ENCODE data around the gene JPH2. TPM values are rescaled to one million over a fixed set of nuclear protein-coding genes. Genes with fewer than 3 reads are reported as not detected.
A peak's percentile ranks its signal among the peaks of the same experiment; 100 is the strongest.

Gene JPH2
- total and polyA plus RNA-seq, 2 donors from 2014 or later, result 2.5 to 11.4 TPM

DNA sequence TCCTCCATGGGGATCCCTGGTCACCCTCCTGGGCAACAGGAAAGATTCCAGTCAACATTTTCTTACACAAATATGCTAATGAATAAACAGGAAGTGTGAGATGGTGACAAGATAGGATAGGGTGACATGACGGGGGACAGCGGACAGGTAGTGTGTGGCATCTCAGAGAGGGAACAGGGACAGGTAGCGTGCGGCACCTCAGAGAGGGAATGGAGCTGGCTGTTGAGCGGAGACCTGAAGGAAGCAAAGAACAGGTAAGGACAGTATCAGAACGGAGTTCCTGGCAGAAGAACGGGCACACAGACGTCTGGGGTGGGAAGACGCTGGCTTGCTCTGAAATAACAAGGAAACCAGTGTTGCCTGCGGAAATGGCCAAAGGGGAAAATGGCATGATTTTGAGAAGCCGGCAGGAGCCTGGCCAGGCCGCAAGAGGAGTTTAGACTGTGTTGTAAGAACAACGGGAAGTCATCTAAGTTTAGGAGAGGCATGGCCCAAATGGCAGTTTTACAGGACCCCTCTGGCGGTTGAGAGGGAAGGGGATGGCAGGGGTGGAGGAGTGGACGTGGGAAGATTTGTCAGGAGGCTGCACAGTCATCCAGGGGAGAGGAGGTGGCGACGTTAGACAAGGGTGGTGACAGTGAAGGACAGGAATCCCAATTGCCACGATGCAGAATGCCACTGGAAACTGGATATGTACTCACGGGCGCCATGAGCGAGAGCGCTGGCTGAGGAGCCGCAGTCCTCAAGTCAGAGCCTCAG lies 111.6 kb downstream of the JPH2 start:
- intact Hi-C loops (cut with DNase I), result loop anchor here (5.0 kb wide), 1 partner anchor 323 kb away; no protein-coding TSS in a partner anchor
- Histone ChIP-seq H3K36me3 (ENCODE audit: control insufficient read depth in 2 of 3, insufficient read depth in 3 of 3, low read length in 3 of 3) (no peaks in the 10 kb centered on the region), H3K4me1 (ENCODE audit: control insufficient read depth in 2 of 3, insufficient read depth in 2 of 3, low read depth in 1 of 3, low read length in 3 of 3) (no peaks in the 10 kb centered on the region), H3K9ac (ENCODE audit: low read length in 3 of 3) (no peak overlapping the region), H3K27me3 (ENCODE audit: control insufficient read depth, insufficient read depth, low read length) (no peaks in the 10 kb centered on the region), H3K27ac (ENCODE audit: low read depth in 2 of 2, low read length in 2 of 2) (no peak overlapping the region), H3K9me3 (ENCODE audit: control insufficient read depth in 2 of 3, insufficient read depth in 1 of 3, low read length in 3 of 3) (no peaks in the 10 kb centered on the region), H3K4me3 (ENCODE audit: low read length in 3 of 3) (no peak overlapping the region)
- no peak for FAIRE-seq
- TF ChIP-seq, protein P1, sequence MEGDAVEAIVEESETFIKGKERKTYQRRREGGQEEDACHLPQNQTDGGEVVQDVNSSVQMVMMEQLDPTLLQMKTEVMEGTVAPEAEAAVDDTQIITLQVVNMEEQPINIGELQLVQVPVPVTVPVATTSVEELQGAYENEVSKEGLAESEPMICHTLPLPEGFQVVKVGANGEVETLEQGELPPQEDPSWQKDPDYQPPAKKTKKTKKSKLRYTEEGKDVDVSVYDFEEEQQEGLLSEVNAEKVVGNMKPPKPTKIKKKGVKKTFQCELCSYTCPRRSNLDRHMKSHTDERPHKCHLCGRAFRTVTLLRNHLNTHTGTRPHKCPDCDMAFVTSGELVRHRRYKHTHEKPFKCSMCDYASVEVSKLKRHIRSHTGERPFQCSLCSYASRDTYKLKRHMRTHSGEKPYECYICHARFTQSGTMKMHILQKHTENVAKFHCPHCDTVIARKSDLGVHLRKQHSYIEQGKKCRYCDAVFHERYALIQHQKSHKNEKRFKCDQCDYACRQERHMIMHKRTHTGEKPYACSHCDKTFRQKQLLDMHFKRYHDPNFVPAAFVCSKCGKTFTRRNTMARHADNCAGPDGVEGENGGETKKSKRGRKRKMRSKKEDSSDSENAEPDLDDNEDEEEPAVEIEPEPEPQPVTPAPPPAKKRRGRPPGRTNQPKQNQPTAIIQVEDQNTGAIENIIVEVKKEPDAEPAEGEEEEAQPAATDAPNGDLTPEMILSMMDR (IDR thresholded peaks at IDR 0.05; ENCODE audit: borderline replicate concordance, extremely low read depth, insufficient read depth), result no peak
- DNase-seq, result peak in 2 of 5 donors; percentile 13 to 57

GRCh38 chr20:44074252-44075151 lies 112.5 kb downstream of the JPH2 start:
- intact Hi-C loops (cut with DNase I), result loop anchor here (5.0 kb wide), 1 partner anchor 322 kb away; no protein-coding TSS in a partner anchor
- H3K27ac ChIP-seq (ENCODE audit: low read depth in 2 of 2, low read length in 2 of 2), result no peak overlapping the region
- no peaks in the 10 kb centered on the region for H3K27me3 ChIP-seq (ENCODE audit: control insufficient read depth, insufficient read depth, low read length)
- no peaks in the 10 kb centered on the region for H3K9me3 ChIP-seq (ENCODE audit: control insufficient read depth in 2 of 3, insufficient read depth in 1 of 3, low read length in 3 of 3)
- DNase-seq (peak in 2 of 5 donors; percentile 48 to 58), FAIRE-seq (no peak)
- no peak overlapping the region for H3K9ac ChIP-seq (ENCODE audit: low read length in 3 of 3)
- no peak overlapping the region for H3K4me3 ChIP-seq (ENCODE audit: low read length in 3 of 3)
- TF ChIP-seq, protein P1 (IDR thresholded peaks at IDR 0.05; ENCODE audit: borderline replicate concordance, extremely low read depth, insufficient read depth), result no peak
- no peaks in the 10 kb centered on the region for H3K4me1 ChIP-seq (ENCODE audit: control insufficient read depth in 2 of 3, insufficient read depth in 2 of 3, low read depth in 1 of 3, low read length in 3 of 3)
- no peaks in the 10 kb centered on the region for H3K36me3 ChIP-seq (ENCODE audit: control insufficient read depth in 2 of 3, insufficient read depth in 3 of 3, low read length in 3 of 3)

DNA sequence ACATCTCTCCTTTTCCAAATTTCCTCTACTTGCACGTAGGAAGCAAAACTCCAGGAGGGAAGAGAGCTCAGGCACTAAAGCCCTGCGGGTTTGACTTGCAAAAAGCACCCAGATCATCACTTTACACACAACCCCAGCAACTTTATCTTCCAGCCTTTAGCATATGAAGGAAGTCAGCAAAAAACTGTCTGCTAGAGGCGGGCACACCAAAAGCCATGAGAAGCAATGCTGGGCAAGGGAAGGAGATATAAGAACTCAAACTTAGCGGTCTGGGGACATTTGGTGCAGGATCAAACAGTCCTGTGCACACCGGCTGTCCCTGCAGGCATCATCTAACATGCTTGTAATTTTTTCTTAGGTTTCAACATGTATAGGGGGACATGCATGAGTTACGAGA lies 113.3 kb downstream of the JPH2 start:
- no peak overlapping the region for H3K27ac ChIP-seq (ENCODE audit: low read depth in 2 of 2, low read length in 2 of 2)
- no peaks in the 10 kb centered on the region for H3K27me3 ChIP-seq (ENCODE audit: control insufficient read depth, insufficient read depth, low read length)
- no peaks in the 10 kb centered on the region for H3K9me3 ChIP-seq (ENCODE audit: control insufficient read depth in 2 of 3, insufficient read depth in 1 of 3, low read length in 3 of 3)
- FAIRE-seq, result no peak
- intact Hi-C loops (cut with DNase I), result no loop called here
- DNase-seq, result peak in 1 of 5 donors; percentile 8
- no peak overlapping the region for H3K9ac ChIP-seq (ENCODE audit: low read length in 3 of 3)
- no peaks in the 10 kb centered on the region for H3K36me3 ChIP-seq (ENCODE audit: control insufficient read depth in 2 of 3, insufficient read depth in 3 of 3, low read length in 3 of 3)
- no peak overlapping the region for H3K4me3 ChIP-seq (ENCODE audit: low read length in 3 of 3)
- no peaks in the 10 kb centered on the region for H3K4me1 ChIP-seq (ENCODE audit: control insufficient read depth in 2 of 3, insufficient read depth in 2 of 3, low read depth in 1 of 3, low read length in 3 of 3)
- TF ChIP-seq, protein P1 (IDR thresholded peaks at IDR 0.05; ENCODE audit: borderline replicate concordance, extremely low read depth, insufficient read depth), result no peak

Measured in kidney (tissue), 14 donors.